Nephron progenitor cell (in vitro differentiated cells): ENCODE measurements around the gene MEX3A.
A peak's percentile ranks its signal among the peaks of the same experiment; 100 is the strongest.
"Not testable (repeated sequence)": the region's sequence is repeated elsewhere in the genome, so short reads cannot be mapped to it uniquely, and the experiment has no call there.

ENCODE experiments used
- DNase-seq: peaks from one replicate; pipeline ENCODE4 v3.0.0; 2021
- H3K27ac Mint-ChIP-seq: 2 replicates; pipeline ENCODE4 v1.8.0; 2021; ENCODE audit warnings: mild to moderate bottlenecking, moderate library complexity, mixed read lengths
- H3K27me3 Mint-ChIP-seq: 2 replicates; pipeline ENCODE4 v1.8.0; 2021; ENCODE audit warnings: mild to moderate bottlenecking, low read depth, mixed read lengths; ENCODE audit not compliant: poor library complexity
- H3K36me3 Mint-ChIP-seq: 2 replicates; pipeline ENCODE4 v1.8.0; 2021; ENCODE audit warnings: low read depth, mixed read lengths
- H3K4me1 Mint-ChIP-seq: 2 replicates; pipeline ENCODE4 v1.8.0; 2021; ENCODE audit warnings: mixed read lengths
- H3K4me3 Mint-ChIP-seq: 2 replicates; pipeline ENCODE4 v1.8.0; 2021; ENCODE audit warnings: mild to moderate bottlenecking, moderate library complexity, mixed read lengths
- H3K9me3 Mint-ChIP-seq: 2 replicates; pipeline ENCODE4 v1.8.0; 2021; ENCODE audit warnings: mild to moderate bottlenecking, moderate library complexity, mixed read lengths
- CTCF ChIP-seq: fragments of 200-600 bp; sonication (generic); IDR thresholded peaks from 2 replicates; pipeline ENCODE4 v1.5.0; 2021; ENCODE audit warnings: antibody characterized with exemption

The MEX3A gene

DNA sequence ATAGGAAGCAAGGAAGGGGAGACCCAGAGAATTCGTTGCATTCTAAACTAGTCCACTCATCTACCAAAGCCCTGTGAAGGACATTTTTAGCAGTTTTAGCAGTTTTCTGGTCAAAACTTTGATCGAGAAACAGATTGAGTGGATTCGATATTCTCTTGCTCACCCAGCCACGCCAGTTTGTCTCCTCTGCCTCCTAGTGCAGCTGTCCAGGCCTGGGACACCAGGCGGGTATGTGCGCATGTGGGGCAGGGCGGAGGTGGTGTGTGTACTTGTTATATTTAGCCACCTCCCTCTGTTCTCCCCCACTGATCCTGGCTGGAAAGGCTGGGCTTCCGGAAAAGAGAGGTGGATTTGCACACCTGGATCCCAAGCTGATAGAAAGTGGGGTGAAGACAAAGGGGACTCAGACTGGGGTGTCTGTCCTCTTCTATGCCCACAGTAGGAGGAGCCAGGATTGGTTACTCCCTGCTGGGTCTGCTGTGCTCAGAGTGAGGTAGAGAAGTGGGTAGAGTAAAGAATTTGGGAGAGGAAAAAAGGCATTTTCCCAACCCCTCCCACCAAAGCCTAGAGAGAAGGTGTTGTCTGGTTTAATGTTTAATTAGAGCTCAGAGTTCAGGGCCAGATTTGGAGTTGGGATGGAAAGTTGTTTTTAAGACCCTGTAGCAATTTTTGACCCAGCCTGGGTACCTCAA, 36.1 kb upstream of the MEX3A start:
- Mint-ChIP-seq H3K27ac (peak overlapping the region; percentile 59), H3K4me1 (peaks cover 65% of the 10 kb centered on the region), H3K36me3 (peaks cover 17% of the 10 kb centered on the region), H3K27me3 (peaks cover 28% of the 10 kb centered on the region), H3K4me3 (no peak overlapping the region), H3K9me3 (no peaks in the 10 kb centered on the region)
- TF ChIP-seq CTCF = no peak
- no peak for DNase-seq

- Mint-ChIP-seq H3K4me3 (no peak overlapping the region), H3K36me3 (peaks cover 17% of the 10 kb centered on the region), H3K27ac (no peak overlapping the region), H3K27me3 (peaks cover 32% of the 10 kb centered on the region), H3K9me3 (no peaks in the 10 kb centered on the region), H3K4me1 (peaks cover 65% of the 10 kb centered on the region)
- TF ChIP-seq CTCF = no peak
- no peak for DNase-seq
Measured at GRCh38 chr1:156117414-156118176, 35.3 kb upstream of the MEX3A start.

- peaks cover 58% of the 10 kb centered on the region for H3K4me1 Mint-ChIP-seq
- not testable (repeated sequence) for DNase-seq, H3K27ac Mint-ChIP-seq, H3K4me3 Mint-ChIP-seq, H3K9me3 Mint-ChIP-seq
- peaks cover 17% of the 10 kb centered on the region for H3K36me3 Mint-ChIP-seq
- H3K27me3 Mint-ChIP-seq = peaks cover 32% of the 10 kb centered on the region
Measured at GRCh38 chr1:156116731-156117130, 34.5 kb upstream of the MEX3A start.

DNA sequence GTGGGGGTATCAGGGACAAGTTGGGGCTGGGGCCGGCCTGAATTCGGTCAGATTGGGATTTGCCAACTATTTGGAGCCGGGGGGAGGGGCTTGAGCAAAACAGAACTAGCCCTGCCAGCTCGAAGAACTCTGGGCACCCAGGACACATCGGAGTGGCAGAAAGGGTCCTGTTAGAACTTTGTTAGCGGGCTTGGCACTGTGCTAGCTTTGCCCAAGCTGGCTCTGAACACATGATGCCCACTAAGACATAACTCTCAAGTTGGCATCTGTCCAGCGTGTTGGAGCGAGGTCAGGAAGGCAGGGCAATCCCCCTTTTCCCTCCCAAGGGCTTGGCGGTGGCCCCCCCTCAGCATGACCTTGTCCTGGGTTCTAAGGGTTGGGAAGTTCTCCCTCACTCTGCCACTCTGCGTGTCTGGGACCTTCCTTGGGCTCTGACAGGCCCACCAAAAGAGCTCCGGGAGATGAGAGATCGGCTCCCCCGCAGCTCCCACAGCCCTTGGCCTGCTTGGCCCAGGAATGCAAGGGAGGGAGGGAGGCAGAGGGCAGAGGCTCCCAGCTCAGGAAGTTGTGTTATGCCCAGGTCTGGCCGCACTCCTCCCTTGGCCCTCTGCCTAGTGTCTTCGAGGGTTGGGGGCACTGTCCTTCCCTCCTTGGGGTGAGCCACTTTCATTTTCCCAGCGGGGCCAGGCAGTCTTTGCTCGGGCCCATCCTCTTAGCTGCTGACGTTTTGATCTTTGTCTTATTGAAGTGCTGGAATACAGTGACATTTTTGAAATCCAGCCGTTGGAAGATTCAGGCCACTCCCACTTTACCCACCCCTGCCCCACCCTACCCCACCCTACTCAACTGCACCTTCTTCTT, 33.5 kb upstream of the MEX3A start:
- Mint-ChIP-seq H3K27me3 (peaks cover 32% of the 10 kb centered on the region), H3K4me3 (peak overlapping the region; percentile 85), H3K27ac (no peak overlapping the region), H3K9me3 (no peaks in the 10 kb centered on the region), H3K4me1 (peaks cover 50% of the 10 kb centered on the region), H3K36me3 (peaks cover 22% of the 10 kb centered on the region)
- peak; percentile 58 for DNase-seq
- TF ChIP-seq CTCF = no peak

- Mint-ChIP-seq H3K4me1 (peaks cover 45% of the 10 kb centered on the region), H3K27me3 (peaks cover 32% of the 10 kb centered on the region), H3K9me3 (no peaks in the 10 kb centered on the region), H3K27ac (no peak overlapping the region), H3K36me3 (peaks cover 23% of the 10 kb centered on the region), H3K4me3 (peak overlapping the region; percentile 85)
- DNase-seq = no peak
- no peak for TF ChIP-seq CTCF
Measured at GRCh38 chr1:156114919-156115513, 32.8 kb upstream of the MEX3A start.
